D341Med (cell line): ENCODE data around the gene VCL.
A peak's percentile ranks its signal among the peaks of the same experiment; 100 is the strongest.
"Not testable (repeated sequence)": the region's sequence is repeated elsewhere in the genome, so short reads cannot be mapped to it uniquely, and the experiment has no call there.

Experiments used
- DNase-seq: peaks from one replicate; pipeline ENCODE4 v3.0.0; 2012; ENCODE audit warnings: low spot score

The VCL gene

DNA sequence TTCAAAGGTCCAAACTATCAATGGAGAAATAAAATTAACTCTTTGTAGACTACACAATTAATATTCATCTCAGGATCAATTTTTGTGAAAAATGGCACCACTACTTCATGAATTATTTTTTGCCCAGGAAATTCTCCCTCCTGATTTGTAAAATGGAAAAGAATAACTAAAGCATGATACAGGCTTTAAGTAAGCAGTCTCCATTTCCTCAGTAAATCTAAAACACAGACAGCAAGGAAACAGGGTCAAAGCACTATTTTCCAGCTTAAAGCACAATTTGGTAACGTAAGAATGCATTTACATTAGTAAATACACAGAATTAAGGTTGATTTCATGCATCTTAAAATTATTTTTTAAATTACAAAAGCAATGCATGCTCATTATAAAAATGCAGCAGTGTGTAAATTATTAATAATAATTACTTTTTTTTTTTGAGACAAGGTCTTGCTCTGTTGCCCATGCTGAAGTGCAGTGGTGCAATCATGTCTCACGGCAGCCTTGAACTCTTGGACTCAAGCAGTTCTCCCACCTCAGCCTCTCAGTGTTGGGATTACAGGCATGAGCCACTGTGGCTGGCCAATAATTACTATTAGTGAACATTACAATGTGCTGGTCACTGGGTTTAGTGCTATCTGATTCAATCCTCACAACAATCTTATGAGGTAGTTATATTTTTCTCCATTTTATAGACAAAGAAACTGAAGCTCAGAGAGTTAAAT, 26.1 kb upstream of the VCL start:
- no peak for DNase-seq

- no peak for DNase-seq
These were observed 24.5 kb upstream of the VCL start for GRCh38 chr10:73973427-73973826.

GRCh38 chr10:73974309-73974946, 23.5 kb upstream of the VCL start:
- no peak for DNase-seq

DNA sequence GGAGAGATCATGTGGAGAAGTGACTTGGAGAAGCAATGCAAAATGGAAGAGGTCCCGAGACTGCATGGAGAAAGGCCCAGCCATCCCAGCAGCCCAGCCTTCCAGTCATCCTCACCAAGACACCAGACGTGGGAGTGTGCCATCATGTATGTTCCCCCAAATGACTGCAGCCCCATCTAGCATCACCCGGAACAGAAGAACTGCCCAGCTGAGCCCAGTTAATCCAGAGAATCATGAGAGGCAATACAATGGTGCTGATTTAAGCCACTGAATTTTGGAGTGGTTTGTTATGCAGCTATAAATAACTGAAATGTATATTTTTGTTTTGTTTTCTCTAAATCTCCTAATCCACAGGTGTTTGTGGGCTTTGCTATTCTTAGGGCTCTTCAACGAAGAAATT, 22.5 kb upstream of the VCL start:
- no peak for DNase-seq

DNA sequence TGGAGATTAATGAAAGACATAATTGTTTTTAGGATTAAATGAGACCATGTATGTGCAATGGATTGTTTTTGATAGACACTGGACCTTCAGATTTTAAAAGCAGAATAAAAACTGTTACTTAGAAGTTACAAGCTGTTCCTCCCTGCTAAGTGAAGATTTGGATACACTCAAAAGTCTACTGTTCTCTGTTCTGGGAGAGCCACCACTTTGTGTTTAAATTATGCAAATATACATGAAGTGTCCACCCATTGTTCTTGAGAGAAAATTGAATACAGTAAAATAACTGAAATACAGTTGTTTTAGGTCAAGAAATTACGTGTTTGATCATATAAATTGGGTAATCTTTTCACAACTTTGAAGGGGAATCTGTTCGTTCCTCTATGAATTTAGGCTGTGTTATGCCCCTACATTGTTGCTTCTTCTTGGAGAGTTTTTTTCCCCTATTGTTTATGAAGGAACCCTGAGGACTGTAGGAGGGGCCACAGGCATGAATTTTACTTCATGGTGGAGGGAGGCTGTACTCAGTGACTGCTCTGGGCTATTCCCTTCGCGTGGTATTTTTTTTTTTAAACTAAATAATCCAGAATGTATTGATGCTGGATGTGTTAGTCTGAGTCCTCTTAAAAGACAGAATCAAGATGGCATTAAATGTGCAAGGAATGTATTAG, 18.6 kb upstream of the VCL start:
- DNase-seq, result no peak

DNA sequence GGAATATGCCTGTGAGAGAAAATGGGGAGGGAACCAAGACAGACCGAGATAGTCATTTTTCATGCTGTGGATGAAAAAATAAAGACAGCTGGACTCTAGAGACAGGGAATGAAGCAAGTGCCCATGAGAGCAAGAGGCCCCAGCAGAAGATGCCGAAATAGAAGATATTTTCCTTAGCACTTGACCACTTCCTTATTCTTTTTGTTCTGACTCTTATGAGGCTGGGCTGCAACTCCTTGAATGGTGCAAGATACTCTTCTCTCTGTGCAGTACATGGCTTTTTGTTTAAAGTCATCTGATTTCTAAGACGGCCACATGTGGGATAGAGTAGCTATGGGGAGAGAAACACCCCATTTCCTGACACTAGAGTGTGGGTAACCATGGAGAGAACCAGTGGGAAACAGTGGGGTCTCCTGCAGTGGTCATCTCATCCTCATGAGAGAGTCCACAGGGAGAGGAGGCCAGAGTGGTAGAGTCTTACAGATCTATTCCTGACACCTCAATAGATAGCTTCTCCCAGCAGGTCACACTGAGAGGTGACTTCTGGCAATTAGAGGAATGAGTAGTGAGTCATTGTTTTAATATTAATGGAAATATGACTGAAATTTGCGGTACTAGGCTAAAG, 18.0 kb upstream of the VCL start:
- DNase-seq, result no peak

DNA sequence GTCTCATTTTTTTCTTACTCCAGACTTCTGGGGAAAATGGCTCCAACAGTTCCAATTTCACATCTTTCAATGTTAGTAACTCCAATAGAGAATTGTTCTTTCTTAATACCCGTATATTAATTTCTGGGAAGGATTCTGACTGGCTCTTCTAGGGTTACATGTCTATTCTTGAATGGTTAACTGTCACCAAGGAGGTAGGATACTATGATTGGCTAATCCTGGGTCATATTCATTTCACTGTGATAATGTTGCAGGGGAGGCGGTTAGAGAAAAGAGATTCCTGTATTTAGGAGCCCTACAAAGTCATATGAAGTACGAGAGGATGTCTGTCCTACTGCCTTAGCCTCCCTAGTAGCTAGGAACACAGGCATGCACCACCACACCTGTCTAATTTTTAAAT, 16.1 kb upstream of the VCL start:
- no peak for DNase-seq

DNA sequence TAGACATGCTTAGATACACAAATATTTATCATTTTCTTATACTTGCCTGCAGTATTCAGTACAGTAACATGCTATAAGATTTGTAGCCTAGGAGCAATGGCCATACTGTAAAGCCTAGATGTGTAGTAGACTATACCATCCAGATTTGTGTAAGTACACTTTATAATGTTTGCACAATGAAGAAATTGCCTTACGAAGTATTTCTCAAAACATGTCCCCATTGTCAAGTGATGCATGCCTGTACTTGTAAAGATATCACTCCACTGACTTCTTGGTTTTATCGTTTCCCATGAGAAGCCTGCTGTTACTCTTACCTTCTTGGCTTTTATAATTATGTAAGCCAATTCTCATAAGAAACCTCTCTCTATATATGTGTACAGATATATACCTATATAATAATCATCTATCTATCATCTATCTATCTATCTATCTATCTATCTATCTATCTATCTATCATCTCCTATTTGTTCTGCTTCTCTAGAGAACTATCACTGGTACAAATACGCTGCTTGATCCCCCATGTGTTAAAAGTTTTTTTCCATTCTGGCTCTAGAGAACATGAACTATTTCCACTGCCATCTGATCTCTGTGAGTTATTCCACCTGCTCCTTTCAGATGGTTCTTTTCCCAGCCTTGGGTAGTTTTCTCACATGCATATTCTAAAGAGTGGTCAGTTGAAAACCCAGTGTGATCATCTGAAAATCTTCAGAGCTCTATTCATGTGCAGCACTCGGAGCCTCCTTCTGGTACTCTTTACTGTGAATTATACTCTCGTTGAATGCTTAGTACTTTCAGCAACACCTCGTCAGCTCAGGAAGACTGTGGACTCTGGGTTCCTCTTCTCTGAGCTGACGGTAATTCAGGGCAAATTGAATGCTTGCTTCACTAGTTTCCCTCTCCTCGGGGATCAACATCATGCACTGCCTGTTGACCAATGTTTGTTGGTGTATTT, 14.5 kb upstream of the VCL start:
- no peak for DNase-seq

DNA sequence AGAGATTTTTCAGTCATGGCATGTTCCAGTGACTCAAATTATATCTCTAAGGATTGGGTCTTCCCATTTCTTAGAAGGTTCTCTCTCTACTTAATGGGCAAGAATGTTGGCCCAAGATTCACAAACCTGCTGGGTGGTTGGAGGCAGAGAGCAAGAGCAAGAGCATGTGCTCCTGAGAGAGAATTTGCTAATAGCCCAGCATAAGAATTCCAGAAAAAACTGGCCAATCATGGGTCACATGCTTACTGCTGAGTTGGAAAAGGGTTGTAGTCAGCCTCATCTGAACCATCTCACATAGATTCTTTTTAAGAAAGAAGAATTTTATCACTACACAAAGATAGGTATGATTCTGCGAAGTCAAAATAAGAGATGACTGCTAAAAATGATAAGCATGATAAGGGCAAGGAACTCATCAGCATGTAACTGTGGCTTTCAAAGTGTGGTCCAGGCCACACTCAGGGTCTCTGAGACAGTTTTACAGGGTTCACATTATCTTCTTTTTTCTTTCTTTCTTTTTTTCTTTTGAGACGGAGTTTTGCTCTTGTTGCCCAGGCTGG, 8.2 kb upstream of the VCL start:
- DNase-seq, result no peak

- no peak for DNase-seq
These were observed 6.6 kb upstream of the VCL start for GRCh38 chr10:73991203-73991883.

DNA sequence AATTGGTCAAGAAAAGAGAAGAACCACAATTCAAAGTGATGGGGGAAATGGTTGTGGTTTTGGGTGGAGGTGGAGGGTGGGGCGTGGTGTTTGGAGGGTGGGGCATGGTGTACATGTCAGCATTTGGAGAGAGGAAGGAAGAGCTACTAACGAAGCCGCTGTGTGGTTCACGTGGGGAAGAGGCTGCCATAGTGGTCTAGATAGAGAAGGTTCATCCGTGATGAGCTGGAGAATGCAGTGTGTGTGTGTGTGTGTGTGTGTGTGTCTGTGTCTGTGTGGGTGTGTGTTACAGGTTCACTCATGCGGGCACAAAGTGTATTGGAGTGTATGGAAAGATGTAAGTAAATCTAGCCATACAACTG, 6.1 kb upstream of the VCL start:
- DNase-seq, result no peak

GRCh38 chr10:73992899-73993788, 4.8 kb upstream of the VCL start:
- no peak for DNase-seq

DNA sequence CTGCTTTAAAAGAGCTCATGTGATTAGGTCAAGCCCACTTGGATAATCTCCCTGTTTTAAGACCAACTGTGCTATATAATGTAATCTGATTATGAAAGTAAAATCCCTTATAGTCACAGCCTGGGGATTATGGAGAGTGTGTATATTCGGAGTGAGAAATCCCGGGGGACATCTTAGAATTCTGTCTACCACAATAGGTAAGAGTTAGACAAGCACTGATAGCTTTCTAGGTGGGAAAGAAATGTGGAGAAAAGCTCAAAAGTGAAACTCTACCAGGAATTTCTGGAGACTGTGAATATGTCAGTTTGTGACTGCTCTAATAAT, 2.9 kb upstream of the VCL start:
- DNase-seq, result no peak

GRCh38 chr10:73997461-73997786, 492 bp upstream of the VCL start:
- DNase-seq, result no peak

DNA sequence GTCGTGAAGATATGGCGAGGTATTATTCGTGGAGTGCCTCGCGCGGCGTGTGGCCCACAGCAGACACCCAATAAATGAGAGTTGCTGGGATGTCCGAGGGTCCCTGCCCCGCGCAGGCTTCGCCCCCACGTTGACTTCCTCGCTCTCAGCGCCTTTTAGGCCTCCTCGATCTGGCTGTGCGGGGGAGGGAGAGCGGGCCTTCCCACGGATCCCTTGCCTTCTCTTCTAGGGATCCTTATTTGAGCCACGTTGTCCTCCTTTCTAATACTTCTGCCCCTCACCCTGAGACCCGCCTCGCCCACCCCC, 660 bp downstream of the VCL start:
- DNase-seq, result no peak

- peak; percentile 45 for DNase-seq
These were observed 1.2 kb downstream of the VCL start for GRCh38 chr10:73998929-73999691.

DNA sequence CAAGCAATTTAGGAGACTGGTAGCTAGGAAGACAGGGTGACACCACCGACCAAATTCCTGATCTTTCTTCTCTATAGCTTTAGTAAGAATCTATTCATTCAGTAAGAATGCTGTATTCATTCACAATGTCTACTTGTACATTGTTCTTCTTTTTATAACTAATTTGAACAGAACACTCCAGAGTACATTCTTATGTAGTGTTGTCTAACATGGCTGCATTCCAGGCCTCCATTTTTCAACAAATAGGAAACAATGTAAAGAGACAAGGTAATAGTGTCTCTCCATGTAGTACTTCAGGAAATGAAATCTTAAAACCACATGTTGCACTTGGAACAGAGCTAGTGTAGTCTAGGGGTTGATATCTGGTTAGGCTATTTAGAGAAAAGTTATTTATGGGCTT, 1.8 kb downstream of the VCL start:
- DNase-seq, result no peak

GRCh38 chr10:74000244-74000643, 2.3 kb downstream of the VCL start:
- not testable (repeated sequence) for DNase-seq

DNA sequence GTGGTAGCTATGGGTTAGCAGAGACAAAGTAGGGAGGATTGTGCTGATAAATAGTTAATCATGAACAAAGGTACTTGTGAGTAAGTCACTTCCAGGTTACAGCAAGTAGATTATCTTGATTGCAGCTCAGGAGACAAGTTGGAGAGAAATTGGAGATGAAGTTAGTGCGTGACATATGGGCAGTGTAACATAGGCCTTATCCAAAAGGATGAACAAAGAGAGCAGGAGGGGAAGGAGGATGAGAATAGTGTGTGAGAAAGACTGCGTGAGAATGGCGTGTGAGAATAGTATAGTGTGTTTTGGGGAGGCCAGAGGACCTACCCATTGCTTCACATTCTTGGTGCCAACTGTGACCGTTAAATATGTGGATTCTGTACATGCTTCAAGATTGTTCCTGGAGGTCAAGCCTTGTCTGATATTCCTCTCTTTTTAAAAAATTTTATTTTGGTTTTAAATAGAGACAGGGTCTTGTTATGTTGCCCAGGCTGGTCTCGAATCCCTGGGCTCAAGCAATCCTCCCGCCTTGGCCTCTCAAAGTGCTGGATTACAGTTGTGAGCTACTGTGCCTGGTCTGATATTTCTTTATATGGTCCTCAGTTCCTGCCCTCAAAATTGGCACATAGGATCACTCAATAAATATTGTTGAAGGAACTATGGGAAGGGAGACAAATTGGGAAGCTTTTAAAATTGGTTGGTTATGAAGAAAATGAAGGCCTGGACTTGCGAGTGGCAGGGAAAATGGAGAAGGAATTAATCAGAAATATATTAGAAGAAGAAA, 3.2 kb downstream of the VCL start:
- no peak for DNase-seq
